Naive thymus-derived CD8-positive, alpha-beta T cell (primary cell): ENCODE data around the gene GRM4. TPM values are rescaled to one million over a fixed set of nuclear protein-coding genes. Genes with fewer than 3 reads are reported as not detected.

ENCODE experiments used
- ATAC-seq, 2 donors: fragments of 150-1000 bp; cut with Tn5 transposase in 1 of 2; sonication (Bioruptor Pico), chemical (Tn5 transposase) in 1 of 2; 1 replicate in 1 of 2; 2 replicates in 1 of 2; pipeline ENCODE4 v1.10.0; 2021; ENCODE audit warnings: mild to moderate bottlenecking in 2 of 2, moderate library complexity in 2 of 2
- POLR2A ChIA-PET: fragments of 350-600 bp; sonication (Branson Sonifier 250); formaldehyde crosslinking; loops from one replicate; lab custom pipeline; 2021; ENCODE audit warnings: antibody characterized with exemption; lab: Charles Lee
- DNase-seq, 10 donors: peaks; one replicate each; pipeline versions ENCODE4 v3.0.0 to v3.0.0-alpha.2; 2020 to 2022
- H3K27ac Mint-ChIP-seq, 10 donors: one replicate each; pipeline ENCODE4 v1.8.0; 2020 to 2022; ENCODE audit warnings: mild to moderate bottlenecking in 10 of 10, mixed read lengths in 10 of 10, moderate library complexity in 4 of 10, inconsistent platforms in 1 of 10
- H3K27me3 Mint-ChIP-seq, 5 donors: one replicate each; pipeline ENCODE4 v1.8.0; 2021 to 2022; ENCODE audit warnings: mixed read lengths in 5 of 5
- H3K36me3 Mint-ChIP-seq, 3 donors: one replicate each; pipeline ENCODE4 v1.8.0; 2020 to 2022; ENCODE audit warnings: mixed read lengths in 3 of 3, mild to moderate bottlenecking in 2 of 3, inconsistent platforms in 1 of 3
- H3K4me1 Mint-ChIP-seq, 4 donors: one replicate each; pipeline ENCODE4 v1.8.0; 2021 to 2022; ENCODE audit warnings: mixed read lengths in 4 of 4
- H3K4me3 Mint-ChIP-seq, 10 donors: one replicate each; pipeline ENCODE4 v1.8.0; 2020 to 2022; ENCODE audit warnings: mild to moderate bottlenecking in 10 of 10, mixed read lengths in 10 of 10, moderate library complexity in 6 of 10, inconsistent platforms in 1 of 10
- H3K9me3 Mint-ChIP-seq, 9 donors: one replicate each; pipeline ENCODE4 v1.8.0; 2020 to 2022; ENCODE audit warnings: mixed read lengths in 9 of 9, mild to moderate bottlenecking in 3 of 9, inconsistent platforms in 1 of 9, moderate library complexity in 1 of 9
- polyA plus RNA-seq, 3 donors: library from polyadenylated mRNA; unstranded; fragments of 300-500 nt; fragmentation: Illumina TruSeq; gene quantifications; one replicate each; pipeline ENCODE4 v1.2.3, GENCODE V29; 2021
- total RNA-seq, 8 experiments: library from RNA in 2 of 8; stranded (reverse) in 2 of 8; gene quantifications; one replicate each; pipeline ENCODE4 v1.2.3 and lab custom pipeline; 2021 to 2026

GRM4 gene
- total and polyA plus RNA-seq, 5 experiments from 2014 or later: not detected

DNA sequence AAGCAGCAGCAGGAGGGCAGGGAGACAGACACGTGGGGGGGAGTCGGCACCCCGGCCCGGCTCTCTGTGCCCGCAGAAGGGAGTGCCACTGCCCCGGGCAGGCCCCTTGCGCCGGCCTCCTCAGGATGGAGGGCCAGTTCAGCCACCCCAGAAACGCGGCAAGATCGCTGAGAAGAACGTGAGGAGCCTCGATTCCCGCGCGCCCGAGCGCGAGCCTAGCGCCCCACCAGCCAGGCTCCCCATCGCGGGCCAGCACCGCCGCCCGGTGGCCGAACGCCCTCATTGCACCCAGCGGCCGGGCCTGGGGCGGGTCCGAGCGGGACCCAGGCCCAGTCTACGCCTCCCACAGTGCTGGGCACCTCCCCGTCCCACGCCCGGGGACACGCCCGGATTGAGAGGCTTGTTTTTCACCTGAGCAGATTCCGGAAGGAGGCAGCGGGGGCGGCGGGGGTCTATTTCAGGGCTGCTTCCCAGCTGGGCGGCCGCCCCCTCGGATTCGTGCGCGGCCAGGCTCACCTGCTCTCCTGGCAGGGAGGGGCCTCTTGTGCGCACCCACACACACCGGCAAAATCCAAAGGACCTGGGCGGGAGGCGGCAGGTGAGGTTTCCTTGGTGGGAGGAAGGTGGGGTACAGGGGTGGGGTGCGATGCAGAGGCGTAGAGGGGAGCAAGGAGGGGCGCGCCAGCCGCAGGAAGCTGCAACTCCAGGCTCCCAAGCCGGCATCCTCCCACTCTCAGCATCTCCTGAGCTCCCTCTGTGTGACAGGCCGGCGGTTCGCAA lies 9.0 kb upstream of the GRM4 start:
- ATAC-seq (peak; percentile 93 to 95), DNase-seq (peak; percentile 50 to 78 (median 70))
- Mint-ChIP-seq H3K36me3 (no peaks in the 10 kb centered on the region), H3K4me3 (peak overlapping the region in 6 of 10 donors; percentile 24 to 63 (median 55)), H3K9me3 (peaks cover 0 to 19% (median 0%) of the 10 kb centered on the region in 9 donors), H3K27me3 (peaks cover 15 to 36% (median 35%) of the 10 kb centered on the region in 5 donors), H3K27ac (peak overlapping the region in 1 of 10 donors; percentile 43), H3K4me1 (peaks cover 2 to 24% (median 10%) of the 10 kb centered on the region in 4 donors)
- POLR2A ChIA-PET: interaction anchor here (0.7 kb wide), 1 partner anchor 271 kb away, joined by 3 read pairs; the partner anchor contains the start of gene RPS10

DNA sequence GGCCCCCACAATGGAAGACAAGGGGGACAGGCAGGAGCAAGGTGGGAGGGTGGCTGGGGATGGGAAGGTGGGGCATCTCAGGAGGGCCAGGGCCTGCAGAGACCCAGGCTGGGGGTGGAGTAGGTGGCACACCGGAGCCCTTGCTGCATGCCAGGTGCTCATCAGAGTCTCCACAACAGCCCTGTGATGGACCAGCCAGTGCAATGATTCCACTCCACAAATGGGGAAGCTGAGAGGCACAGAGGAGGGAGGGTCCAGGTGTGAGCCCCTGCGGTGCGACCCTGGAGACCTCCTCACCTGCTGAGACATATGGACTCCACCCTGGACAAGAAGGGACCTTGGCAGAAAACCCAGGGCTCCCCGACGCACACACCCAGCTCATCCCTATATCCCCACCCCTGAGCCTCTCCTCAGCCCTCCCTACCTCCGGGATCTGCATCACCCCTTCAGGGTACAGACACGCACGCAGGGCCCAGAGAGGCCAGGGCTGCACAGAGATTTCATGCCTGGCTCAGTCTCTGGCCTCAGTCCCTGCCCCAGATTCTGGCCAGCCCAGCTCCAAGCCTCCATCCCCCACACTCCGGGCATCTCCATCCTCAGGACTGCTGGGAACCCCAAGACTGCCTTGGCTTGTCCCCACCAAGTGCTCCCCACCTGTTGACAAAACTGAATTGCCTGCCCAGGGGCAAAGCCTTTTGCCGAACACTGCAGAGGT lies 7.1 kb upstream of the GRM4 start:
- peaks cover 25 to 50% (median 40%) of the 10 kb centered on the region in 5 donors for H3K27me3 Mint-ChIP-seq
- no peak overlapping the region for H3K4me3 Mint-ChIP-seq
- peaks cover 0 to 5% (median 0%) of the 10 kb centered on the region in 9 donors for H3K9me3 Mint-ChIP-seq
- ATAC-seq (no peak), DNase-seq (no peak)
- H3K4me1 Mint-ChIP-seq: peaks cover 4 to 24% (median 10%) of the 10 kb centered on the region in 4 donors
- H3K27ac Mint-ChIP-seq: peak overlapping the region in 1 of 10 donors; percentile 52
- no peaks in the 10 kb centered on the region for H3K36me3 Mint-ChIP-seq
- POLR2A ChIA-PET: interaction anchor here (1.6 kb wide), 1 partner anchor 29 kb away, joined by 3 read pairs; no protein-coding TSS in a partner anchor

DNA sequence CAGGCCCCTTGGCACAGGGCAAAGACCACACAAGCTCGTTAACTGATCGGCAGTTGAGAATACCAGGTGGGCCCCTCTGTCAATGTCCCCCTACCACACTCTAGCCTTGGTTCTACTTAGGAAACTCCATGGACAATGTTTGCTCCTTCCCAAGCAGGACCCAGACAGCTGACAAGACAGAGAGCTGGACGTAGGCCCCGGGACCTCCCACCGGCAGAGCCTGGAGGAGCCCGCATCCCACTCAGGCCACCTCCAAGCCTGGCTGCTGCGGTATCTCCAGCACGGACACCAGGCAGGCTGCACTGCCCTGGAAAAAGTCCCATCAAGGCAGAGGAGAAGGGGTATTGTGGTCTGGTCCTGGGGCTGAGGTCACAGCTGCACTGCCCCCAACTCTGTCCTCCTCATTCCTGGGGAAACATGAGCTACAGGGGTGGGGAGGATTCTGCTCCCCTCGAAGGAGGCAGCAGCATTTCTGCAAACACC lies 6.2 kb upstream of the GRM4 start:
- POLR2A ChIA-PET: interaction anchor here (1.6 kb wide), 1 partner anchor 30 kb away, joined by 3 read pairs; no protein-coding TSS in a partner anchor
- DNase-seq (no peak), ATAC-seq (no peak)
- no peak overlapping the region for H3K27ac Mint-ChIP-seq
- H3K36me3 Mint-ChIP-seq: no peaks in the 10 kb centered on the region
- H3K27me3 Mint-ChIP-seq: peaks cover 25 to 52% (median 37%) of the 10 kb centered on the region in 5 donors
- peaks cover 4 to 24% (median 11%) of the 10 kb centered on the region in 4 donors for H3K4me1 Mint-ChIP-seq
- H3K9me3 Mint-ChIP-seq: no peaks in the 10 kb centered on the region
- H3K4me3 Mint-ChIP-seq: no peak overlapping the region

DNA sequence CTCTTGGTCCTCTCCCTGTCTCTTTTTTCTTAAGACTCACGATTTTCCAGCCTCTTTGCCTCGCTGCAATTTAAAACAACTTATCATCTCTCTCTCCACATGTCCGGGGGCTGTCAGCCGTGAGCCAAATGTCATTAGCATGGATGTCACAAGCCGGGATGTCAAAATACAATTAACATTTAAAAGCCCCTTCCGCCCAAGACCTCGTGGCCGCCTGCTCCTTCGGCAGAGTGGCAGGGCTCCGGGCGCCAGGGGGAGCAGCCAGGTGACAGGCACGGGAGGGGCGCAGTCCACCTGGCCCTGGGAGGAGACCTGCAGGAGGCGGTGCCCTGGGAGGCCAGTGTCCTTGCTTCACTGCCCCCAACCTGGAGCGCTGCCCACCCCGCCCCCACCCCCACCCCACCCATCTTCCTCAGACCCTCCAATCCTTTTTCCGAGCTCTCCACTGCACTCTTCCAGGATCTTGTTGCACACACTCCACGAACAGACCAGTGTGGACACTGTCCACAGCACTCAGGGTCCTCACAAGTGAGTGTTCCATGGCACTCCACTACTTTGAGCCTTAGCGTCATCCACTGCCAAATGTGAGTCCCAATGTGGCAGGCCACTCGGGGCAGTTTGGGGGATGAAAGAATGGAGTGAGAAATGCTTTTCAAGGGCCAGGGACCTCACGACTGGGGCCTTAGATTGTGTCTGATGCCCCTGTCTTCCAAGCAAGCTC lies 5.6 kb upstream of the GRM4 start:
- H3K4me3 Mint-ChIP-seq: no peak overlapping the region
- H3K9me3 Mint-ChIP-seq: no peaks in the 10 kb centered on the region
- H3K4me1 Mint-ChIP-seq: peaks cover 4 to 19% (median 12%) of the 10 kb centered on the region in 4 donors
- no peak for ATAC-seq
- POLR2A ChIA-PET: no interaction called here
- H3K27me3 Mint-ChIP-seq: peaks cover 25 to 54% (median 39%) of the 10 kb centered on the region in 5 donors
- no peak overlapping the region for H3K27ac Mint-ChIP-seq
- no peaks in the 10 kb centered on the region for H3K36me3 Mint-ChIP-seq
- no peak for DNase-seq

DNA sequence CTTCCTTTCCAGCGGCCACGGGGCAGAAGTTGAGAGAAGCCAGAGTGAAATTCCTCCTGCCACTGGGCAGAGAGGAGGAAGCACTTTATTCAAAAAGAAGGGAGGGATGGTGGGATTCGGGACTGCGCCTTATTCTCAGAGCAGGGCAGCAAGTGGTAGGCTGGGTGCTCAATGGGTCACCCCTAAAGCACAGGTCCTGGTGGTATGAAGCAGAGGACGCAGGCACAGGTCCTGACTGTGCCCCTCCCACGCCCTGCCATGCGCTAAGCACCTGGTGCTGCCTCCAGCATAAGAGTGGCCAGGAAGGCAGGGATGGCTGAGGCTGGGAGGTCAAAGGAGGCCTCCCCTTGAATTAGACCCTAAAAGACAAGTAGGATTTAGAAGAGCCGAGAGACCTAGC lies 4.9 kb upstream of the GRM4 start:
- ATAC-seq: no peak
- peaks cover 25 to 56% (median 41%) of the 10 kb centered on the region in 5 donors for H3K27me3 Mint-ChIP-seq
- H3K36me3 Mint-ChIP-seq: no peaks in the 10 kb centered on the region
- no peak overlapping the region for H3K27ac Mint-ChIP-seq
- H3K9me3 Mint-ChIP-seq: no peaks in the 10 kb centered on the region
- DNase-seq: no peak
- H3K4me1 Mint-ChIP-seq: peaks cover 9 to 19% (median 16%) of the 10 kb centered on the region in 4 donors
- POLR2A ChIA-PET: no interaction called here
- no peak overlapping the region for H3K4me3 Mint-ChIP-seq

DNA sequence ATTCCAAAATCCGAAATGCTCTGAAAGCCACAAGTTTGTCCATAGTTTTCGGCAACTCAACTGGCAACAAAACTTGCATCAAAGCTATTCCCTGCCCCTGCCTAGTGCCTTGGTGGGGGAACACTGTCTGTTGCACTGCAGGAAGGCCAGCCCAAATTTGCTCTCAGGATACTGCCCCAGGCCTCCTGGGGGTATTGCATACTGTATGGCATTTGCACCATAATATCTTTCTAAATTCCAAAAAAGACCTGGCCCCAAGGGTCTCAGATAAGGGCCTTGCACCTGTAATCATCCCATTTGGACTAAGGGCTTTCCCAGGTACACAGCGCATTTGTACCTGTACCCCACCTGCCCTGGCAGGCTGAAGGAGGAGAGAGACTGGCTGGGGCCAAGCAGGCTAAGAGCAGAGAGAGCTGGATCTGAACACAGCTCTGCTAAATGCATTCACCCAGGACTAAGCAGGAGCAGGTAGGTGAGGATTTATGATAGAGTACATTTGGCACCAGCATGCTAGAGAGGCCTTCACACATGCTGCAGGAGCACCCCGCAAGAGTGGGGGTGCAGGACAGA lies 4.0 kb upstream of the GRM4 start:
- H3K9me3 Mint-ChIP-seq: no peaks in the 10 kb centered on the region
- peaks cover 25 to 56% (median 41%) of the 10 kb centered on the region in 5 donors for H3K27me3 Mint-ChIP-seq
- DNase-seq (no peak), ATAC-seq (no peak)
- no peak overlapping the region for H3K4me3 Mint-ChIP-seq
- POLR2A ChIA-PET: no interaction called here
- peaks cover 9 to 20% (median 16%) of the 10 kb centered on the region in 4 donors for H3K4me1 Mint-ChIP-seq
- H3K27ac Mint-ChIP-seq: peak overlapping the region in 1 of 10 donors; percentile 57
- H3K36me3 Mint-ChIP-seq: no peaks in the 10 kb centered on the region

DNA sequence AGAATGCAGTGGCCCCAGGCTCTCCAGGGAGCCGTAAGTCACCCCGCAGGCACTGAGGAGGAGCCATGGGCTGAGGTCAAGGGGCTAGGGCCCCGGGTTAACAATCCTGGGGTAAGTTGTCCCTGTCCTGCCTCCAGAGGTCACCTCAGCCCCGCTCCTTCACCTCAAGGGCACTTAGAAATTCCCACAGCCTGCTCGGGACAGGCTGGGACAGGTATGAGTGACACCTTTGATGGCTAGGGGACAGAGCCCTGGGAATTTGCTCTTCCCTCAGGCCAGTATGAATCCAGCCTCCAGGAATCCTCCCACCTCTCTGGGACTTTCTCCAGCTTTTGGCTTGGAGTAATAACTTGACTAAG lies 3.5 kb upstream of the GRM4 start:
- Mint-ChIP-seq H3K4me3 (no peak overlapping the region), H3K27me3 (peaks cover 25 to 56% (median 41%) of the 10 kb centered on the region in 5 donors), H3K4me1 (peaks cover 10 to 18% (median 14%) of the 10 kb centered on the region in 4 donors), H3K27ac (no peak overlapping the region), H3K9me3 (no peaks in the 10 kb centered on the region), H3K36me3 (no peaks in the 10 kb centered on the region)
- DNase-seq (no peak), ATAC-seq (no peak)
- POLR2A ChIA-PET: no interaction called here

DNA sequence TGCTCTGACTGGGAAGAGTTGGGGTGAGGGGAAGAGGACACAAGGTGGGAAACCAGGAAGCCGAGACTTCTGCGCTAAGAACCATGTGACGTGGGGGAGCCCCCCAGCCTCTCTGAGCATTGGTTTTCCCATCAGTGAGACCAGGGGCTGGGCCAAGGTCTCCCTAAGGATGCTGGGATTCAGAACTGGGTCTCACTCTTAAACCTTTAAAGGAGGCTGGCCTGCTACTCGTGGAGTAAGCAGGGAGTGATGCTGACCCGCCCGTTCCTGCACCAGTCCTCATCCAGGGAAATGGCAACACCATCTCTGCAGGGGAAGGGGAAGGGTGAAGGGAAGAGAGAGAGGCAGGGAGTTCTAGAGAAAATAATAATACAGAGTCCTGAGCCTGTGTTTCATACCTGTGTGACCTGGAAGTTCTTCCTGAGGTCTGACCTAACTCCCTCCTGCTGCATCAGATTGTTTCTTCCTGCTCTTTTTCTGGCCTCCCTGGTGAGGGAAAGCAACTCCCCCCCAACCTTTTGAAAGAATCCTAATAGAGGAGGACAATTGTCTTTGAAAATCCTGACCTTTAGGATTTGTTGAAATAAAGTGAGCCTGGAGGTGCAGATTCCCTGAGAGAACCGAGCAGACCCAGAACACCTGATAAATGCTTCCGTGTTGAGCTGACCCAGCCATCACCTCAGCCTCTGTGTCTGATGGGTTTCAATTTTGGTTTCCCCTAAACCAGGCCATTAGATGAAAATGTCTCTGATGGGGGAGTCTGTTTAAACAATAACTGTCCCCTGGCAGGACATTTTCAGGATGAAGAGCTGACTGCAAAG lies 3.0 kb upstream of the GRM4 start:
- POLR2A ChIA-PET: no interaction called here
- no peaks in the 10 kb centered on the region for H3K9me3 Mint-ChIP-seq
- H3K27me3 Mint-ChIP-seq: peaks cover 25 to 56% (median 38%) of the 10 kb centered on the region in 5 donors
- DNase-seq (no peak), ATAC-seq (no peak)
- H3K4me1 Mint-ChIP-seq: peaks cover 8 to 13% (median 10%) of the 10 kb centered on the region in 4 donors
- H3K4me3 Mint-ChIP-seq: no peak overlapping the region
- no peak overlapping the region for H3K27ac Mint-ChIP-seq
- H3K36me3 Mint-ChIP-seq: no peaks in the 10 kb centered on the region

DNA sequence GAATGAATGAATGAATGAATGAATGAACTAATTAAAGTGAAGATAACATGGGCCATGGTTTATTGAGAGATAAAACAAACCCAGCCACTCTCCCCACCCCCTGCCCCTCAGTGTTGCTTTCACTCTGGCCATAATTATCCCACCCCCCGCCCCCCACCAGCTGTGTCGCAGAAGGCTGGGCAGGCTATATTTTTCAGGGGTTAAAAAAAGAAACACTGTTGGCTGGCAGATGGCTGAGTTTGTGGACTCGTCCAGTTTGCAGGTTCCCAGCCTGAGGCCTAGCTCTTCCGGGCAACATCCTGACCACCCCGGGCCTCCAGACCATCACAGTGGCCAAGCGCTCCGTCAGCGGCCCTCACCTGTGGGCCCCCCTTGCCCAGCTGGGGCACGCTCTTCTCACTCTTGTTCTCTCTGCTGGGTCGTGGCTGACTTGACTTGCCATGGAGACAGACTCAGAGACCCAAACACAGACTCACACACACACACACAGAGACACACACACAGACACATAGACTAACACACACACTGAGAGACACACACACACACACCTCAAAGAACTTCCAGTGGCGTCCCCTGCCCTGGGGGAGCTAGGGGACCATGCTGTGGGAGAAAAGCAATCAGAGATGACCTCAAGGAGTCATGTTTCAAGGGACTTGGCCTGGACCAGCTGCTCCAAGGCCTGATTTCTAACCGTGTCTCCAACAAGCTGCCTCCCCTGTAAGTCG lies 2.2 kb upstream of the GRM4 start:
- Mint-ChIP-seq H3K36me3 (no peaks in the 10 kb centered on the region), H3K9me3 (no peaks in the 10 kb centered on the region), H3K27me3 (peaks cover 24 to 57% (median 36%) of the 10 kb centered on the region in 5 donors), H3K4me3 (peak overlapping the region in 1 of 10 donors; percentile 10), H3K27ac (no peak overlapping the region), H3K4me1 (peaks cover 11 to 18% (median 16%) of the 10 kb centered on the region in 4 donors)
- DNase-seq (no peak), ATAC-seq (no peak)
- POLR2A ChIA-PET: no interaction called here

DNA sequence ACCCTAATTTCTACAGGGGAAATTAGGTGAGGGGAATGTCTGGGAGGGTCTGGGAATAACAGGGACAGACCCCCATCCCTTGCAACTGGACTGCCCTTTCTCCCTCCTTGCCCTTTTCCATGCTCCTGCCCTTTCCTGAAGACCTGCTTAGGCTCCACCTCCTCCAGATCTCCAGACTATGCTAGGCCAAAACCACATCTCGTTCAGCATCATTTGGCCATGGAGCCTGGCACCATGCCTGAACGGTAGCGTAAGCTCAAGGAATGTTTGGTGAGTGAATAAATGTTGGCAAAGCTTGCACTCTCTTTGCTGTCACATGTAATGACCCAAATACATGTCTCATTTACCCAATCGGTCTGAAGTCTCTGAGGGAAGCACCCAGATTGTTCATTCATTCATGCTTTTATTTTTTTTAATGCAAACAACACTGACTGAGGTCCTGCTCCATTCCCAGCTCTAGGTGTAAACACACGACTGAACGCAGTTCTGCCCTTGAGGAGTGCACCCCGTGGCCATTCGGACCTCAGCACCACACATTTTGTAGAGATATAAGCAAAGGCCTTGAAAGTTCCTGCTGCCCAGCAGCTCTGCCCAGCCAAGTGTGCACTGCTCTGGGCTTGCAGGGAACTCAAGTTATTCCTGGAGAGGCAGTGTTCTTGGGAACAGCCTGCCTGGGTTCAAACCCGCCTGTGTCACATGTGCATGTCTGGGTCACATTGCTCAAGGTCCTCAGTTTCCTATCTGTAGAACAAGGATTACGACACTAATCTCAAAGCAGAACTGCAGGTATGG lies 1.1 kb upstream of the GRM4 start:
- POLR2A ChIA-PET: no interaction called here
- Mint-ChIP-seq H3K36me3 (no peaks in the 10 kb centered on the region), H3K9me3 (no peaks in the 10 kb centered on the region), H3K27ac (peak overlapping the region in 1 of 10 donors; percentile 67), H3K27me3 (peaks cover 24 to 55% (median 38%) of the 10 kb centered on the region in 5 donors), H3K4me3 (peak overlapping the region in 8 of 10 donors; percentile 25 to 73 (median 56)), H3K4me1 (peaks cover 14 to 25% (median 23%) of the 10 kb centered on the region in 4 donors)
- DNase-seq (no peak), ATAC-seq (no peak)
